Measurements from ENCODE around the gene COBL. TPM values are rescaled to one million over a fixed set of nuclear protein-coding genes. Genes with fewer than 3 reads are reported as not detected.

COBL gene
- total and polyA plus RNA-seq, 2 of the 8 experiments (the other 6 are each of a cell fraction or from before 2014, with no cell fraction given), result 13.8 to 40.4 TPM

DNA sequence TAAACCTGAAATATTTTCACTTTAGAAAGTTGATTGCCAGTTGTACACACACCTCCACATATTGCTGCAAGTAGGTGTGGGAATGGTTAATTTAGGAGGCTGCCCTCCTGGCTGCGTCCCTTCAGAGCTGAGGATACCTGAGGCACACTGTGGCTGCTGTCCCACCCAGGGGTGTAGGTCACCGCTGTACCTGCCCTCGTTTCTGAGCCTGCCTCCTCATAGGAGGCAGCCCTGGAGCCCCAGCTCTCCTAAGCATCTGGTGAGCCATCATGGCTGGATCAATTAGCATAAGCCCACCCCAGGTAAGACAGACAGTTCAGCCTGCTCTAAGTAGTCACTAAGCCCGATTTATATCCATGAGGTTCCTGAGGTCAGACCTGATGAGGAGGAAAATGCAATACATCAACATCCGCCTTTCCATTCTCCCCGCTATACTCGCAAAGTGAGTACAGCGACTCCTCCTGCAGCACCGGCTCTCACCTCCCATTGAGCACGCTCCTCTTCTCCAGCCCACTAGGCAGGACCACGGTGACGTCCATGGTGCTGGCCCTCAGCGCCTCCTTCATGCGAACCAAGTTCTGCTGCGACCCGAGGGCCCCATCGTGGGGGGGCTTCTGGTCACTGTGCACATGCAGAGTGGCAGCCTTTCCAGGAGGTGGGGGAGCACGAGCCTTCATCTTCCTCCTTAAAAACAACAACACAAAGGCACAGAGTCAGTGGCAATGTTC is 97.2 kb downstream of the COBL start:
- DNase-seq (ENCODE audit: low read depth in 1 of 2, low spot score in 2 of 2) (peak in 1 of 2 experiments; percentile 45), FAIRE-seq (no peak)
- TF ChIP-seq TAF7 (optimal IDR thresholded peaks at IDR 0.05; ENCODE audit: borderline replicate concordance, low read depth, low read length) (no peak), CHD2 (IDR thresholded peaks at IDR 0.05; ENCODE audit: low read length) (no peak), SIX5 (IDR thresholded peaks at IDR 0.05; ENCODE audit: low read depth, low read length) (no peak), JUND (IDR thresholded peaks at IDR 0.05; ENCODE audit: low read length) (no peak), CBX8 (IDR thresholded peaks at IDR 0.05; ENCODE audit: borderline replicate concordance, low read depth, low read length) (no peak), RXRA (IDR thresholded peaks at IDR 0.05; ENCODE audit: insufficient read depth, low read depth, low read length) (no peak), RFX5 (IDR thresholded peaks at IDR 0.05; ENCODE audit: borderline replicate concordance, low read depth, low read length) (no peak), CEBPB (IDR thresholded peaks at IDR 0.05; ENCODE audit: low read depth, low read length) (no peak), HDAC2 (IDR thresholded peaks at IDR 0.05; ENCODE audit: borderline replicate concordance in 1 of 2, low read depth in 2 of 2, low read length in 2 of 2) (no peak), NANOG (IDR thresholded peaks at IDR 0.05; ENCODE audit: insufficient read depth, low read depth, low read length, poor library complexity, severe bottlenecking) (no peak), ASH2L (IDR thresholded peaks at IDR 0.05; ENCODE audit: low read length) (no peak), SP2 (IDR thresholded peaks at IDR 0.05; ENCODE audit: low read length) (no peak)
- TF ChIP-seq, protein P1, sequence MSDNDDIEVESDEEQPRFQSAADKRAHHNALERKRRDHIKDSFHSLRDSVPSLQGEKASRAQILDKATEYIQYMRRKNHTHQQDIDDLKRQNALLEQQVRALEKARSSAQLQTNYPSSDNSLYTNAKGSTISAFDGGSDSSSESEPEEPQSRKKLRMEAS (IDR thresholded peaks at IDR 0.05), result no peak

More for the DNA sequence above, 97.2 kb downstream of the COBL start:
- POLR2A ChIA-PET (ENCODE audit: partially characterized antibody), result interaction anchor here (0.7 kb wide), 1 partner anchor 9 kb away, joined by 3 read pairs; no protein-coding TSS in a partner anchor
- Histone ChIP-seq H2BK12ac (ENCODE audit: low read depth, low read length) (no peak overlapping the region), H3K14ac (ENCODE audit: insufficient read length) (no peak overlapping the region), H3K4me3 (ENCODE audit: extremely low read depth in 1 of 4, insufficient read depth in 2 of 4, low read depth in 3 of 4, low read length in 4 of 4) (no peak overlapping the region), H2BK15ac (ENCODE audit: low read length) (no peak overlapping the region), H3K4ac (replicated peaks; ENCODE audit: insufficient read length, low read depth, low read length) (no peak overlapping the region), H4K91ac (replicated peaks; ENCODE audit: insufficient read length, low read length) (no peak overlapping the region), H3K56ac (replicated peaks; ENCODE audit: insufficient read length, low read depth, low read length) (no peak overlapping the region), H4K20me1 (replicated peaks in 1 of 2; ENCODE audit: control insufficient read depth in 1 of 2, insufficient read depth in 2 of 2, low read length in 2 of 2) (no peaks in the 10 kb centered on the region), H3K9ac (replicated peaks in 1 of 4; ENCODE audit: extremely low read depth in 1 of 4, low read depth in 3 of 4, low read length in 3 of 4) (no peak overlapping the region), H2BK120ac (replicated peaks; ENCODE audit: low read depth, low read length) (no peak overlapping the region), H3K27me3 (replicated peaks in 1 of 4; ENCODE audit: control insufficient read depth in 3 of 4, extremely low read depth in 1 of 4, insufficient read depth in 3 of 4, low read length in 3 of 4) (no peaks in the 10 kb centered on the region), H3K79me2 (ENCODE audit: control insufficient read depth in 1 of 2, insufficient read depth in 2 of 2, low read length in 2 of 2) (peaks cover 0 to 23% of the 10 kb centered on the region in 2 experiments; a peak in 3 of 4 replicates), H3K23me2 (ENCODE audit: low read depth, low read length) (no peaks in the 10 kb centered on the region), H3K79me1 (ENCODE audit: low read depth, low read length) (peaks cover 7% of the 10 kb centered on the region), H3K23ac (ENCODE audit: insufficient read length) (no peak overlapping the region), H3K36me3 (ENCODE audit: control insufficient read depth in 2 of 4, insufficient read depth in 4 of 4, low read length in 3 of 4) (no peaks in the 10 kb centered on the region), H4K8ac (ENCODE audit: extremely low read depth, insufficient read depth, low read length) (no peak overlapping the region), H2BK5ac (ENCODE audit: low read depth, low read length) (no peak overlapping the region), H3K27ac (ENCODE audit: low read depth, low read length) (no peak overlapping the region), H3K4me2 (ENCODE audit: insufficient read depth in 1 of 2, low read depth in 2 of 2, low read length in 2 of 2) (no peak overlapping the region), H2BK20ac (ENCODE audit: low read length) (no peak overlapping the region), H2AFZ (ENCODE audit: low read length) (no peak overlapping the region), H3K18ac (ENCODE audit: extremely low read depth, low read length) (no peak overlapping the region), H4K5ac (ENCODE audit: insufficient read length, low read depth, low read length) (no peak overlapping the region), H2AK5ac (ENCODE audit: low read depth, low read length) (no peak overlapping the region), H3K9me3 (ENCODE audit: insufficient read depth in 2 of 2, low read depth in 1 of 2, low read length in 1 of 2) (no peaks in the 10 kb centered on the region), H3K4me1 (replicated peaks in 1 of 4; ENCODE audit: control insufficient read depth in 3 of 4, insufficient read depth in 4 of 4, low read length in 3 of 4) (peaks cover 0 to 6% (median 2%) of the 10 kb centered on the region in 4 experiments; a peak in 2 of 7 replicates)
- CTCF ChIA-PET (ENCODE audit: partially characterized antibody), result no interaction called here
- WGBS, 2 experiments (ENCODE audit: extremely low coverage in 1 of 2, insufficient coverage in 1 of 2, insufficient read length in 1 of 2, insufficient replicate concordance in 2 of 2, low coverage in 1 of 2, low lambda C conversion rate in 2 of 2, missing lambda C conversion rate in 1 of 2), result 93% methylated on average over 18 of the region's 18 CpGs; no CpG with 5 or more reads in 1 of the 2 experiments
